ENCODE data around the gene PIAS2. TPM values are rescaled to one million over a fixed set of nuclear protein-coding genes. Genes with fewer than 3 reads are reported as not detected.
"Not testable (repeated sequence)": the region's sequence is repeated elsewhere in the genome, so short reads cannot be mapped to it uniquely, and the experiment has no call there.

Gene PIAS2, protein sequence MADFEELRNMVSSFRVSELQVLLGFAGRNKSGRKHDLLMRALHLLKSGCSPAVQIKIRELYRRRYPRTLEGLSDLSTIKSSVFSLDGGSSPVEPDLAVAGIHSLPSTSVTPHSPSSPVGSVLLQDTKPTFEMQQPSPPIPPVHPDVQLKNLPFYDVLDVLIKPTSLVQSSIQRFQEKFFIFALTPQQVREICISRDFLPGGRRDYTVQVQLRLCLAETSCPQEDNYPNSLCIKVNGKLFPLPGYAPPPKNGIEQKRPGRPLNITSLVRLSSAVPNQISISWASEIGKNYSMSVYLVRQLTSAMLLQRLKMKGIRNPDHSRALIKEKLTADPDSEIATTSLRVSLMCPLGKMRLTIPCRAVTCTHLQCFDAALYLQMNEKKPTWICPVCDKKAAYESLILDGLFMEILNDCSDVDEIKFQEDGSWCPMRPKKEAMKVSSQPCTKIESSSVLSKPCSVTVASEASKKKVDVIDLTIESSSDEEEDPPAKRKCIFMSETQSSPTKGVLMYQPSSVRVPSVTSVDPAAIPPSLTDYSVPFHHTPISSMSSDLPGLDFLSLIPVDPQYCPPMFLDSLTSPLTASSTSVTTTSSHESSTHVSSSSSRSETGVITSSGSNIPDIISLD
- polyA plus RNA-seq (2013), result 19.8 TPM

DNA sequence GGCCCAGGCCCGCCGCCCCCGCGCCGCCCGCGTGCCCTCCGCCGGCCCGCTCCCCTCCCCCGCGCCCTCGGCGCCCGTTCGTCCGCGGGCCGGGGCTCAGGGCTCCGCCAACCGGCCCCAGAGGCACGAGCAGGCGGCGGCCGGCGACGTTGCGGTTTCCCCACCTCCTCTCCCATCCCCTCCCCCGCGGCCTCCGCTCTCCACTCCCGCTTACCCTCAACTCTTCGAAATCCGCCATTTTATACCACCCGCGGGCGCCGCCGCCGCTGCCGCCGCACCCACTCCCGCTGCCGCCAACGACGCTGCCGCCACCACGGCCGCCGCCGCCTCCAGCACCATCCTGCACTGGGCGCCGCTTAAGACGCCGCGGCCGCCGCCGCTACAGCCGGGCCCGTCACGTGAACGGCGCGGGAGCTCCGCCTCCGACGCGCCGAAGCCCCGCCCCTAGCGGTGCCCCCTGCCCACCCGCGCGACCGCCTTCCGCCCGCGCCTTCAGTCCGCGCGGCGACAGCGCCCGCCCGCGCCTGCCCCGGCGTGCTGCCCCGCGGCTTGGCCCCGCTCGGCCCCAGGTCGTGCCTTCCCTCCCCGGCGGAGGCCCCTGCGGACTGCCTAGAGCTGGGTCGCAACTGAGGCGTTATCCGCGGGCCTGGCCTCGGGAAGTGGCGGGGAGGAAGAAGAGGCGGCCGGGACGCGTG is at the start of gene PIAS2, which contains the start of gene KATNAL2:
Gene PIAS2 (minus strand): TSS at position 400 of the 695 bp plus-strand sequence. CDS start 162 bp downstream, at position 238.
Gene KATNAL2 (plus strand): TSS at position 495 of the 695 bp plus-strand sequence. CDS start 29,271 bp downstream, outside the sequence.
- DNase-seq, result peak; percentile 82 to 91 (median 86)
- Histone ChIP-seq H3K4me1 (ENCODE audit: control extremely low read depth in 1 of 4, control insufficient read depth in 4 of 4, insufficient read depth in 4 of 4, low read length in 3 of 4) (peaks cover 13 to 25% (median 18%) of the 10 kb centered on the region in 4 experiments), H3K9me3 (ENCODE audit: control extremely low read depth in 1 of 5, control insufficient read depth in 4 of 5, insufficient read depth in 2 of 5, low read depth in 1 of 5, low read length in 4 of 5) (no peaks in the 10 kb centered on the region), H3K4me3 (ENCODE audit: control insufficient read depth in 1 of 7, extremely low read depth in 1 of 7, insufficient read depth in 4 of 7, low read depth in 2 of 7, low read length in 6 of 7) (peak within 1 kb of the TSS; percentile 76 to 95 (median 88)), H3K27ac (ENCODE audit: insufficient read depth in 1 of 2, low read depth in 1 of 2, low read length in 2 of 2, poor library complexity in 1 of 2, severe bottlenecking in 2 of 2) (peak within 1 kb of the TSS; percentile 46 to 80), H3K36me3 (ENCODE audit: control insufficient read depth in 4 of 4, insufficient read depth in 4 of 4, low read length in 3 of 4) (peaks cover 0 to 2% (median 0%) of the 10 kb centered on the region in 4 experiments), H3K27me3 (replicated peaks in 2 of 5; ENCODE audit: control insufficient read depth in 4 of 5, insufficient read depth in 5 of 5, low read length in 4 of 5) (no peaks in the 10 kb centered on the region)
- CTCF ChIA-PET, result interaction anchor here (0.6 to 1.4 kb wide), 2 partner anchors 33 to 202 kb away, joined by 3 to 11 read pairs; no protein-coding TSS in a partner anchor
- under 1% methylated on average over 97 of the region's 107 CpGs for WGBS (ENCODE audit: insufficient coverage)
- POLR2A ChIA-PET, result interaction anchor here (0.8 to 1.6 kb wide), 2 partner anchors 29 to 259 kb away, joined by 3 to 6 read pairs; no protein-coding TSS in a partner anchor

DNA sequence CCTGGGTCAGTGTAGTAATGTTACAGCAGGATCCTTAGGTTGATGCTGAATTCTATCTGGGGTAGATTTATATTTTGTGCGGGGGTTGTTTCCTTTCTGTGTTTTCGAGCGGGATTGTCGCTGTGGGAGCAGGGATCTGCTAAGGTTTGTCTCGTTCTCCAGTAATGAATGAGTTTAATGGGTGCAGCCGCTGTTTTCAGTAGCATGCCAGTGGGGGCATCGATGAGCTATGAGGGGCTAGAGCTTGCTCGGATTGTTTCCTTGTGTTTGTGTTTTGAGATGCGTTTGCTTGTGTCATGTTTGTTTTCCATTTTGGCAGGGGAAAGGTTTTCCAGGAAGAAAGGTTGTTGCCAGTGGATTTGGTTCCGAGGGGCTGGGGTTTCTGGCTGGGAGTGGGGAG is 49.0 kb upstream of the PIAS2 start:
- CTCF ChIA-PET; DNase-seq; H3K36me3 ChIP-seq (ENCODE audit: control insufficient read depth in 4 of 4, insufficient read depth in 4 of 4, low read length in 3 of 4); H3K27ac ChIP-seq (ENCODE audit: insufficient read depth in 1 of 2, low read depth in 1 of 2, low read length in 2 of 2, poor library complexity in 1 of 2, severe bottlenecking in 2 of 2); H3K27me3 ChIP-seq (replicated peaks in 2 of 5; ENCODE audit: control insufficient read depth in 4 of 5, insufficient read depth in 5 of 5, low read length in 4 of 5); H3K4me3 ChIP-seq (ENCODE audit: control insufficient read depth in 1 of 7, extremely low read depth in 1 of 7, insufficient read depth in 4 of 7, low read depth in 2 of 7, low read length in 6 of 7); H3K4me1 ChIP-seq (ENCODE audit: control extremely low read depth in 1 of 4, control insufficient read depth in 4 of 4, insufficient read depth in 4 of 4, low read length in 3 of 4); POLR2A ChIA-PET: not testable (repeated sequence)
- no CpG with 5 or more reads among the region's 10 CpGs for WGBS (ENCODE audit: insufficient coverage)
- peaks cover 0 to 11% (median 0%) of the 10 kb centered on the region in 5 experiments for H3K9me3 ChIP-seq (ENCODE audit: control extremely low read depth in 1 of 5, control insufficient read depth in 4 of 5, insufficient read depth in 2 of 5, low read depth in 1 of 5, low read length in 4 of 5)

DNA sequence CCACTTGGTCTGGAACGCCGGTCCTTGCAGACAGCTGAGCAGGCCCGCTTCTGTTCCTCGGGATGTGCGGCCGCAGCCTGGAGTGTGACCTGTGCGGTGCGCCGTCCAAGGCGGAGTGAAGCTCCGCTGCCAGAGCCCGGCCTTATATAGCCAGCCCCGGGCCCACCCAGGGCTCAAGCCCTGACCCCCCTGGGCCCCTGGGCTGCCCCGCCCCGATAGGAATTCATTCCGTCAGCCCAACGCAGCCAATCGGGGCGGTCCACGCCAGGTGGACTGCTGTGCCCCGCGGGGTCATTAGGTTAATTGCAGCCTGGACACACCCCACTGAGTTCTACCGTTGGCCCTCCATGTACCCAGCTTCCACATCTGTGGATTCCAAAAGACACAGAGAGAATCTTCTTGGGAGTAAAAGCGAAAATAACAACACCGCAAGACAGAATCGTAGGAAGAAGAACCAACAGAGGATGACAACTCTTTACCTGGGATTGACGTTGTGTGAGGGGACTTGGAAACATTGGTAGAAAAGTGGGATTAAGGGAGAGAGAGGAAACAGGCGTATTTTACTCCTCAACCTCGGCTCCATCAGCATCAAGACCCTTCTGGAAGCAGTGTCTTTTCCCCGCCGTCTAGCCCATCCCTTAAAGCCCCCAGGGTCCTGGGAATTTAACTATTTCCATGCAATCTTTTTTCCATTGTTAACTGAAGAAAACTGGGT is 47.4 kb upstream of the PIAS2 start:
- DNase-seq; H3K27me3 ChIP-seq (replicated peaks in 2 of 5; ENCODE audit: control insufficient read depth in 4 of 5, insufficient read depth in 5 of 5, low read length in 4 of 5); CTCF ChIA-PET; H3K36me3 ChIP-seq (ENCODE audit: control insufficient read depth in 4 of 4, insufficient read depth in 4 of 4, low read length in 3 of 4); POLR2A ChIA-PET; H3K4me3 ChIP-seq (ENCODE audit: control insufficient read depth in 1 of 7, extremely low read depth in 1 of 7, insufficient read depth in 4 of 7, low read depth in 2 of 7, low read length in 6 of 7); H3K27ac ChIP-seq (ENCODE audit: insufficient read depth in 1 of 2, low read depth in 1 of 2, low read length in 2 of 2, poor library complexity in 1 of 2, severe bottlenecking in 2 of 2); H3K4me1 ChIP-seq (ENCODE audit: control extremely low read depth in 1 of 4, control insufficient read depth in 4 of 4, insufficient read depth in 4 of 4, low read length in 3 of 4): not testable (repeated sequence)
- peaks cover 0 to 15% (median 4%) of the 10 kb centered on the region in 5 experiments for H3K9me3 ChIP-seq (ENCODE audit: control extremely low read depth in 1 of 5, control insufficient read depth in 4 of 5, insufficient read depth in 2 of 5, low read depth in 1 of 5, low read length in 4 of 5)
- WGBS (ENCODE audit: insufficient coverage), result no CpG with 5 or more reads among the region's 31 CpGs

DNA sequence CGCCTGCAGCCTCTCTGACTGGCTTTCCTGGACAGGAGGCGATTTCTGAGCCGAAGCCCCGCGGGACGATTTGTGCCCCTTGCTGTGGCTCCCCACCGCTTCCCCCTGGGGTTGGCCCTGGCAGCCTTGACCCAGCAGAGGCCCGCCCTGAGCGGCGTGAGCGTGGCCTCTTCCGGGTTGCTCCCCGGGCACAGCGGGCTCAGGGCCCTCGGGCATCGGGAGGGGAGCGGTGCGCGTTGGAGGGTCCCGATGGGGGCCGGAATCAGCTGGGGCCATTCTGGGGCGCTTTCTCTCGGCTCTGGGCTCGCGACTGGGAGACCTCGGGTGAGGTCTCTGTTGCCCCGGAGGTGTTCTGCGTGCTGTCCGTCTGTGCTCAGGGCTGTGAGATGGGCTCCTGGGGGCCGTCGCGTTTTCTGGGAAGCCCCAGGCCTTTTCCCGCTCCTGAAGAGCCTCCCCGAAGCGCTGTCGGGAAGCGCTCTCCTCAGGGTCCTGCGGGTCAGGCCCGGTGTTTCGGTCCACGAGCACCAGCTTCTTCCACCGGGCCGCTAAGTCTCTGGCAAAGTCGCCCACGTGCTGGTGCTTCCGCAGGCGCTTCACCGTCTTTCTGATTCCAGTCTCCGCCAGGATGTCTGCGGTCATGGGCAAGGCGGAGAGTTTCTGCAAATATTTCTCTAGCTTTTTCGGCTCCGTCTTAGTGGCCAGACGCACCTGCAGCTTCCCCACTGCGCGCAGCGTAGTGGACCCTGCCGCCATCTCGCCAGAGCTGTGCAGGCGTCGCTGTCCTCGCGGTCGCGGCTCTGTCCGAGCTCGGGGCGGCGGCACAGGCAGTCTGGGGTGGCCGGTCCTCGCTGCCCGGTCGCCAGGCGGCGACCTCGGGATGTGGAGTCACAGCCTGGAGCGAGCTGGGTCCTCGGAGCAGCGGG is 46.6 kb upstream of the PIAS2 start:
- WGBS (ENCODE audit: insufficient coverage), result no CpG with 5 or more reads among the region's 79 CpGs
- H3K27ac ChIP-seq (ENCODE audit: insufficient read depth in 1 of 2, low read depth in 1 of 2, low read length in 2 of 2, poor library complexity in 1 of 2, severe bottlenecking in 2 of 2); CTCF ChIA-PET; H3K27me3 ChIP-seq (replicated peaks in 2 of 5; ENCODE audit: control insufficient read depth in 4 of 5, insufficient read depth in 5 of 5, low read length in 4 of 5); H3K36me3 ChIP-seq (ENCODE audit: control insufficient read depth in 4 of 4, insufficient read depth in 4 of 4, low read length in 3 of 4); H3K4me3 ChIP-seq (ENCODE audit: control insufficient read depth in 1 of 7, extremely low read depth in 1 of 7, insufficient read depth in 4 of 7, low read depth in 2 of 7, low read length in 6 of 7); POLR2A ChIA-PET; DNase-seq; H3K4me1 ChIP-seq (ENCODE audit: control extremely low read depth in 1 of 4, control insufficient read depth in 4 of 4, insufficient read depth in 4 of 4, low read length in 3 of 4): not testable (repeated sequence)
- peaks cover 0 to 15% (median 4%) of the 10 kb centered on the region in 5 experiments for H3K9me3 ChIP-seq (ENCODE audit: control extremely low read depth in 1 of 5, control insufficient read depth in 4 of 5, insufficient read depth in 2 of 5, low read depth in 1 of 5, low read length in 4 of 5)

DNA sequence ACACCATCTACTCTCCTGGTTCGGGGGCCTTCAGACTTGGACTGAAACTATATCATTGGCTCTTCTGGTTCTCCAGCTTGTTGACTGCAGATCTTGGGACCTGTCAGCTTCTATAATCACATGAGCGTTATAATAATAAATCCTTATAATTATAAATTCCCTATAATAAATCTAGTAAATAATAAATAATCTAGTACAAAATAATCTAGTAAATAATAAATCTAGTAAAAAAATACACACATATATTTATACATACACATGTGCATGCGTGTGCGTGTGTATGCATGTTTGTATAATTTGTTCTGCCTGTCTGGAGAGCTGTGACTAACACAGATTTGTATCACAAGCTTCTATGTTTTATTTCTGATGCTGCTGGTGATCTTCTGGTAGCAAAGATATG is 40.9 kb upstream of the PIAS2 start:
- Histone ChIP-seq H3K4me1 (ENCODE audit: control extremely low read depth in 1 of 4, control insufficient read depth in 4 of 4, insufficient read depth in 4 of 4, low read length in 3 of 4) (no peaks in the 10 kb centered on the region), H3K27ac (ENCODE audit: insufficient read depth in 1 of 2, low read depth in 1 of 2, low read length in 2 of 2, poor library complexity in 1 of 2, severe bottlenecking in 2 of 2) (no peak overlapping the region), H3K4me3 (ENCODE audit: control insufficient read depth in 1 of 7, extremely low read depth in 1 of 7, insufficient read depth in 4 of 7, low read depth in 2 of 7, low read length in 6 of 7) (no peak overlapping the region), H3K27me3 (replicated peaks in 2 of 5; ENCODE audit: control insufficient read depth in 4 of 5, insufficient read depth in 5 of 5, low read length in 4 of 5) (no peaks in the 10 kb centered on the region), H3K9me3 (ENCODE audit: control extremely low read depth in 1 of 5, control insufficient read depth in 4 of 5, insufficient read depth in 2 of 5, low read depth in 1 of 5, low read length in 4 of 5) (peaks cover 0 to 7% (median 3%) of the 10 kb centered on the region in 5 experiments), H3K36me3 (ENCODE audit: control insufficient read depth in 4 of 4, insufficient read depth in 4 of 4, low read length in 3 of 4) (no peaks in the 10 kb centered on the region)
- CTCF ChIA-PET, result no interaction called here
- POLR2A ChIA-PET, result no interaction called here
- no peak for DNase-seq
- no CpG with 5 or more reads among the region's 4 CpGs for WGBS (ENCODE audit: insufficient coverage)

DNA sequence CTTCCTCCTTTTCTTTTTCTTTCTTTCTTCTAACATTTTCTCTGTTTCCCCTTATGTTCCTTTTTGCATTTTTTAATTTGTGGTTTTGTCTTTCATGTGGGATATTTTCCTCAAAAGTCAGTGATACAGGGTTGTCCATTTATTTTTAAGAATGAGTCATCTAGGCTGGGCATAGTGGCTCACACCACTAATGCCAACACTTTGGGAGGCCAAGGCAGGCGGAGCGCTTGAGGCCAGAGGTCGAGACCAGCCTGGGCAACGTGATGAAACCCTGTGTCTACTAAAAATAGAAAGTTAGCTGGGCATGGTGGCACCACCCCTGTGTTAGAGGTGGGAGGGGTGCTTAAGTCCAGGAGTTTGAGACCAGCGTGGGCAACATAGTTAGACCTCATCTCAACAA is 35.9 kb upstream of the PIAS2 start:
- H3K4me1 ChIP-seq (ENCODE audit: control extremely low read depth in 1 of 4, control insufficient read depth in 4 of 4, insufficient read depth in 4 of 4, low read length in 3 of 4), result no peaks in the 10 kb centered on the region
- DNase-seq, result no peak
- WGBS (ENCODE audit: insufficient coverage), result 82% methylated on average over 2 of the region's 5 CpGs
- ChIA-PET POLR2A (no interaction called here), CTCF (no interaction called here)
- H3K9me3 ChIP-seq (ENCODE audit: control extremely low read depth in 1 of 5, control insufficient read depth in 4 of 5, insufficient read depth in 2 of 5, low read depth in 1 of 5, low read length in 4 of 5), result no peaks in the 10 kb centered on the region
- H3K27me3 ChIP-seq (replicated peaks in 2 of 5; ENCODE audit: control insufficient read depth in 4 of 5, insufficient read depth in 5 of 5, low read length in 4 of 5), result no peaks in the 10 kb centered on the region
- no peak overlapping the region for H3K4me3 ChIP-seq (ENCODE audit: control insufficient read depth in 1 of 7, extremely low read depth in 1 of 7, insufficient read depth in 4 of 7, low read depth in 2 of 7, low read length in 6 of 7)
- no peaks in the 10 kb centered on the region for H3K36me3 ChIP-seq (ENCODE audit: control insufficient read depth in 4 of 4, insufficient read depth in 4 of 4, low read length in 3 of 4)
- H3K27ac ChIP-seq (ENCODE audit: insufficient read depth in 1 of 2, low read depth in 1 of 2, low read length in 2 of 2, poor library complexity in 1 of 2, severe bottlenecking in 2 of 2), result no peak overlapping the region

Measured in common myeloid progenitor, CD34-positive (primary cell).